HepG2 (cell line): ENCODE data around the gene ATRAID. TPM values are rescaled to one million over a fixed set of nuclear protein-coding genes. Genes with fewer than 3 reads are reported as not detected.

Experiments
- ARNT ChIP-seq: fragments of 450-650 bp; IDR thresholded peaks from 2 replicates; pipeline ENCODE4 v1.6.1; 2017
- ATF4 ChIP-seq, 2 experiments: fragments of 450-650 bp in 1 of 2; sonication (generic) in 1 of 2; formaldehyde crosslinking; IDR thresholded peaks; 2 replicates each; pipeline versions ENCODE4 v1.5.0 to v1.8.0; 2020 to 2022; ENCODE audit warnings: mild to moderate bottlenecking in 1 of 2, missing genetic modification reagents in 1 of 2
- BRF2 ChIP-seq: sonication (generic); formaldehyde crosslinking; IDR thresholded peaks from 2 replicates; pipeline ENCODE4 v1.8.1; 2022; ENCODE audit warnings: mild to moderate bottlenecking, missing genetic modification reagents
- CREB1 ChIP-seq, 2 experiments: fragments of 450-650 bp in 1 of 2; IDR thresholded peaks; 2 replicates each; pipeline ENCODE4 v1.6.1; 2016 to 2017; ENCODE audit warnings: control low read depth in 1 of 2, mild to moderate bottlenecking in 1 of 2, missing compliant biosample characterization in 1 of 2, missing genetic modification characterization in 1 of 2
- DNMT3B ChIP-seq: conservative IDR thresholded peaks from 2 replicates; pipeline ENCODE4 v1.6.1; 2016; ENCODE audit warnings: missing biosample characterization, control low read depth
- DPF2 ChIP-seq: sonication (generic); formaldehyde crosslinking; IDR thresholded peaks from 2 replicates; pipeline ENCODE4 v1.4.0; 2020; ENCODE audit warnings: mild to moderate bottlenecking, low read depth, missing genetic modification reagents, borderline replicate concordance
- GATA4 ChIP-seq: sonication (generic); IDR thresholded peaks from 2 replicates; pipeline ENCODE4 v1.6.1; 2016; ENCODE audit warnings: antibody characterized with exemption, low read depth, borderline replicate concordance
- HIVEP1 ChIP-seq: sonication (generic); formaldehyde crosslinking; IDR thresholded peaks from 2 replicates; pipeline ENCODE4 v1.4.0; 2020; ENCODE audit warnings: mild to moderate bottlenecking, missing genetic modification reagents
- JDP2 ChIP-seq: sonication (generic); formaldehyde crosslinking; IDR thresholded peaks from 2 replicates; pipeline ENCODE4 v1.8.1; 2022; ENCODE audit warnings: missing genetic modification reagents, borderline replicate concordance
- NFIC ChIP-seq: IDR thresholded peaks from 2 replicates; pipeline ENCODE4 v1.6.1; 2012; ENCODE audit warnings: mild to moderate bottlenecking, low read length, inconsistent platforms
- RERE ChIP-seq: IDR thresholded peaks from 2 replicates; pipeline ENCODE4 v1.6.1; 2016; ENCODE audit warnings: low read depth, missing genetic modification reagents, missing compliant biosample characterization
- RNF2 ChIP-seq: fragments of 450-650 bp; conservative IDR thresholded peaks from 2 replicates; pipeline ENCODE4 v1.6.1; 2016; ENCODE audit warnings: low read depth
- SP1 ChIP-seq, 2 experiments: fragments of 450-650 bp in 1 of 2; sonication (generic) in 1 of 2; formaldehyde crosslinking in 1 of 2; IDR thresholded peaks; 2 replicates each; pipeline versions ENCODE4 v1.4.0 to v1.6.1; 2016 to 2020; ENCODE audit warnings: missing genetic modification reagents in 1 of 2
- TFE3 ChIP-seq: IDR thresholded peaks from 2 replicates; pipeline ENCODE4 v1.6.1; 2016
- ZNF451 ChIP-seq: sonication (generic); formaldehyde crosslinking; IDR thresholded peaks from 2 replicates; pipeline ENCODE4 v1.5.0; 2020; ENCODE audit warnings: mild to moderate bottlenecking, missing genetic modification reagents
- ZNF564 ChIP-seq: sonication (generic); formaldehyde crosslinking; IDR thresholded peaks from 2 replicates; pipeline ENCODE4 v1.8.1; 2023; ENCODE audit warnings: mild to moderate bottlenecking, missing genetic modification reagents
- ZNF670 ChIP-seq: sonication (generic); formaldehyde crosslinking; IDR thresholded peaks from 2 replicates; pipeline ENCODE4 v1.8.0; 2022; ENCODE audit warnings: mild to moderate bottlenecking, missing genetic modification reagents, borderline replicate concordance
- ZNF703 ChIP-seq: sonication (generic); formaldehyde crosslinking; IDR thresholded peaks from 2 replicates; pipeline ENCODE4 v1.5.1; 2020; ENCODE audit warnings: missing genetic modification reagents, mild to moderate bottlenecking, moderate library complexity, borderline replicate concordance
- ZNF749 ChIP-seq: sonication (generic); formaldehyde crosslinking; IDR thresholded peaks from 2 replicates; pipeline ENCODE4 v1.8.0; 2022; ENCODE audit warnings: mild to moderate bottlenecking, missing genetic modification reagents, moderate library complexity, borderline replicate concordance
- polyA plus RNA-seq, 8 experiments: library from polyadenylated mRNA; depleted of rRNA in 3 of 8; stranded (reverse) in 7 of 8; unstranded in 1 of 8; fragments of >200 nt; fragmentation: Illumina TruSeq in 4 of 8; extraction: Trizol in 4 of 8; gene quantifications; 2 replicates each; pipeline versions ENCODE4 v1.2.1 to v1.2.3, GENCODE V29; 2011 to 2016; ENCODE audit warnings: low read depth in 4 of 8, missing spikeins in 1 of 8, mixed read lengths in 1 of 8; ENCODE audit not compliant: insufficient read depth in 1 of 8
- total RNA-seq, 5 experiments: library from RNA; depleted of rRNA; stranded (reverse); fragments of >200 nt; fragmentation: Illumina TruSeq; extraction: Trizol; gene quantifications; 2 replicates each; pipeline ENCODE4 v1.2.3, GENCODE V29; 2016; ENCODE audit warnings: low read depth in 1 of 5

Gene ATRAID
- total and polyA plus RNA-seq, 2 of the 13 experiments (the other 11 are each of a cell fraction or from before 2014, with no cell fraction given): 207 to 382 TPM

- TF ChIP-seq ATF4 (CRISPR knock-in tag; IDR thresholded peaks at IDR 0.05) (peak; percentile 28 to 99; a peak in 2 of 4 replicates), CREB1 (IDR thresholded peaks at IDR 0.05) (peak; percentile 86), CREB1 (CRISPR knock-in tag; IDR thresholded peaks at IDR 0.05) (peak; percentile 87), ZNF703 (CRISPR knock-in tag) (peak; percentile 61; the same call in 1 of the 2 replicates), DPF2 (CRISPR knock-in tag) (peak; percentile 82), ARNT (no peak), GATA4 (peak; percentile 95; the same call in 1 of the 2 replicates), NFIC (peak; percentile 98), ZNF451 (CRISPR knock-in tag) (no peak; the same call in 1 of the 2 replicates), RERE (CRISPR knock-in tag) (peak; percentile 78), ZNF670 (CRISPR knock-in tag) (no peak), DNMT3B (CRISPR knock-in tag) (peak; percentile 90), RNF2 (0 out of 2 replicates have a peak, but pooled peaks have one; percentile 47), HIVEP1 (CRISPR knock-in tag) (peak; percentile 65; the same call in 1 of the 2 replicates), JDP2 (CRISPR knock-in tag) (no peak; the same call in 1 of the 2 replicates), SP1 (IDR thresholded peaks at IDR 0.05) (no peak), SP1 (CRISPR knock-in tag; IDR thresholded peaks at IDR 0.05) (no peak; the same call in 1 of the 2 replicates), ZNF564 (CRISPR knock-in tag) (no peak; the same call in 1 of the 2 replicates), ZNF749 (0 out of 2 replicates have a peak, but pooled peaks have one; percentile 81), TFE3 (CRISPR knock-in tag) (peak; percentile 83), BRF2 (CRISPR knock-in tag) (no peak)
Measured at GRCh38 chr2:27177441-27178351, 34.1 kb upstream of the ATRAID start (continued).
